Colonic mucosa (tissue), 4 donors: ENCODE results near the gene PLCXD3. TPM values are rescaled to one million over a fixed set of nuclear protein-coding genes. Genes with fewer than 3 reads are reported as not detected.

Source experiments
- DNase-seq: peaks from one replicate; pipeline ENCODE4 v3.0.0-alpha.2; 2020
- H3K27ac ChIP-seq: fragments of 200-600 bp; one replicate; pipeline ENCODE4 v1.8.0; 2021
- H3K27me3 ChIP-seq: fragments of 200-600 bp; one replicate; pipeline ENCODE4 v1.8.0; 2021
- H3K36me3 ChIP-seq: fragments of 200-600 bp; one replicate; pipeline ENCODE4 v1.8.0; 2021
- H3K4me1 ChIP-seq: fragments of 200-600 bp; one replicate; pipeline ENCODE4 v1.8.0; 2021; ENCODE audit warnings: mild to moderate bottlenecking
- H3K4me3 ChIP-seq: fragments of 200-600 bp; one replicate; pipeline ENCODE4 v1.8.0; 2021
- H3K9ac ChIP-seq, 2 donors: one replicate each; pipeline ENCODE4 v1.7.0; 2013; ENCODE audit warnings: control low read depth in 2 of 2, low read depth in 2 of 2, low read length in 2 of 2
- H3K9me3 ChIP-seq: fragments of 200-600 bp; one replicate; pipeline ENCODE4 v1.8.0; 2021
- CTCF ChIP-seq: fragments of 200-600 bp; IDR thresholded peaks from one replicate; pipeline ENCODE4 v1.8.0; 2022; ENCODE audit warnings: antibody characterized with exemption, mild to moderate bottlenecking
- intact Hi-C: fragments of 100-400 bp; cut with DNase I; formaldehyde crosslinking; loops from one replicate; pipeline ENCODE4 v1.14.1; 2022
- total RNA-seq, 2 donors: library from RNA; stranded (reverse); fragmentation: NEBNext Ultra II Directional in 1 of 2; extraction: Animal tissue kit (Norgen Biotek cat#: 25700) in 1 of 2; gene quantifications; one replicate each; pipeline ENCODE4 v1.2.1, GENCODE V29; 2021
- donor health status: healthy.
- donor health status: DM: no; HTN: no; CAD: no.
- donor health status: DM: no; HTN: no; CAD: no.

PLCXD3 gene
- total RNA-seq, 2 donors from 2014 or later: 0.47 to 0.80 TPM

- Histone ChIP-seq H3K9ac (no peak overlapping the region), H3K4me1 (no peaks in the 10 kb centered on the region), H3K36me3 (no peaks in the 10 kb centered on the region), H3K27ac (no peak overlapping the region), H3K4me3 (no peak overlapping the region), H3K27me3 (no peaks in the 10 kb centered on the region), H3K9me3 (no peaks in the 10 kb centered on the region)
- intact Hi-C loops: no loop called here
- no peak for DNase-seq
- TF ChIP-seq CTCF: no peak
Measured at GRCh38 chr5:41539454-41539853, 29.1 kb upstream of the PLCXD3 start.

- intact Hi-C loops: no loop called here
- H3K27ac ChIP-seq: no peak overlapping the region
- DNase-seq: no peak
- H3K4me3 ChIP-seq: no peak overlapping the region
- no peaks in the 10 kb centered on the region for H3K4me1 ChIP-seq
- no peaks in the 10 kb centered on the region for H3K9me3 ChIP-seq
- no peaks in the 10 kb centered on the region for H3K27me3 ChIP-seq
- no peak for TF ChIP-seq CTCF
- H3K36me3 ChIP-seq: no peaks in the 10 kb centered on the region
- no peak overlapping the region for H3K9ac ChIP-seq
Measured at GRCh38 chr5:41537581-41537980, 27.2 kb upstream of the PLCXD3 start.

- Histone ChIP-seq H3K36me3 (no peaks in the 10 kb centered on the region), H3K27me3 (no peaks in the 10 kb centered on the region), H3K9me3 (no peaks in the 10 kb centered on the region), H3K4me3 (no peak overlapping the region), H3K4me1 (no peaks in the 10 kb centered on the region), H3K27ac (no peak overlapping the region), H3K9ac (no peak overlapping the region)
- no peak for TF ChIP-seq CTCF
- DNase-seq: no peak
- intact Hi-C loops: no loop called here
Measured at GRCh38 chr5:41532485-41532884, 22.1 kb upstream of the PLCXD3 start.

GRCh38 chr5:41527201-41527779, 16.9 kb upstream of the PLCXD3 start:
- TF ChIP-seq CTCF: no peak
- Histone ChIP-seq H3K36me3 (no peaks in the 10 kb centered on the region), H3K27me3 (no peaks in the 10 kb centered on the region), H3K4me3 (no peak overlapping the region), H3K9me3 (no peaks in the 10 kb centered on the region), H3K9ac (no peak overlapping the region), H3K4me1 (no peaks in the 10 kb centered on the region), H3K27ac (no peak overlapping the region)
- no peak for DNase-seq
- intact Hi-C loops: no loop called here

GRCh38 chr5:41526699-41527098, 16.3 kb upstream of the PLCXD3 start:
- H3K4me1 ChIP-seq: no peaks in the 10 kb centered on the region
- H3K4me3 ChIP-seq: no peak overlapping the region
- H3K9ac ChIP-seq: no peak overlapping the region
- no peak overlapping the region for H3K27ac ChIP-seq
- no peaks in the 10 kb centered on the region for H3K9me3 ChIP-seq
- H3K27me3 ChIP-seq: no peaks in the 10 kb centered on the region
- intact Hi-C loops: no loop called here
- no peak for DNase-seq
- no peak for TF ChIP-seq CTCF
- H3K36me3 ChIP-seq: no peaks in the 10 kb centered on the region
